OCI-LY7 (cell line): ENCODE measurements around the gene HUNK.

Source experiments
- EZH2phosphoT487 ChIP-seq: fragments of 200-600 bp; sonication (generic); IDR thresholded peaks from 2 replicates; pipeline ENCODE4 v1.6.1; 2018; ENCODE audit warnings: low read depth, borderline replicate concordance, mild to moderate bottlenecking, mixed run types, antibody characterized with exemption, low read length, moderate library complexity, mixed read lengths
- TF ChIP-seq, protein P1 (sequence below): fragments of 200-600 bp; sonication (generic); conservative IDR thresholded peaks from 2 replicates; pipeline ENCODE4 v1.5.1; 2014; ENCODE audit warnings: mild to moderate bottlenecking, antibody characterized with exemption, low read length, moderate library complexity, mixed read lengths

DNA sequence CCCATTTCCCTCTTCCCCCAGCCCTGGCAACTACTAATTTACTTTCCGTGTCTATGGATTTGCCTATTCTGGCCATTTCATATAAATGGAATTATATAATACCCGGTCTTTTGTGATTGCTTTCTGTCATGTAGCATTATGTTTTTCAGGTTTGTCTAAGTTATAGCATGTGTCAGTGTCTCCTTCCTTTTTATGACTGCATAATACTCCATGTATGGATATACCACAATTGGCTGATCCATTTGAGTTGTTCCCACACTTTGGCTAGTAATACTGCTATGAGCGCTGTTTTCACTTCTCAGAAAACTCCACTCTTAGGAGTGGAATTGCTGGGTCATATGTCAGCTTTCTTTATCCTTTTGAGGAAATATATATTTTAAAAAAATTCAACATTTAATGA lies 53.7 kb downstream of the HUNK start:
- TF ChIP-seq, protein P1, sequence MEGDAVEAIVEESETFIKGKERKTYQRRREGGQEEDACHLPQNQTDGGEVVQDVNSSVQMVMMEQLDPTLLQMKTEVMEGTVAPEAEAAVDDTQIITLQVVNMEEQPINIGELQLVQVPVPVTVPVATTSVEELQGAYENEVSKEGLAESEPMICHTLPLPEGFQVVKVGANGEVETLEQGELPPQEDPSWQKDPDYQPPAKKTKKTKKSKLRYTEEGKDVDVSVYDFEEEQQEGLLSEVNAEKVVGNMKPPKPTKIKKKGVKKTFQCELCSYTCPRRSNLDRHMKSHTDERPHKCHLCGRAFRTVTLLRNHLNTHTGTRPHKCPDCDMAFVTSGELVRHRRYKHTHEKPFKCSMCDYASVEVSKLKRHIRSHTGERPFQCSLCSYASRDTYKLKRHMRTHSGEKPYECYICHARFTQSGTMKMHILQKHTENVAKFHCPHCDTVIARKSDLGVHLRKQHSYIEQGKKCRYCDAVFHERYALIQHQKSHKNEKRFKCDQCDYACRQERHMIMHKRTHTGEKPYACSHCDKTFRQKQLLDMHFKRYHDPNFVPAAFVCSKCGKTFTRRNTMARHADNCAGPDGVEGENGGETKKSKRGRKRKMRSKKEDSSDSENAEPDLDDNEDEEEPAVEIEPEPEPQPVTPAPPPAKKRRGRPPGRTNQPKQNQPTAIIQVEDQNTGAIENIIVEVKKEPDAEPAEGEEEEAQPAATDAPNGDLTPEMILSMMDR, result no peak
- no peak for TF ChIP-seq EZH2phosphoT487
